ENCODE data around the gene CFAP90. TPM values are rescaled to one million over a fixed set of nuclear protein-coding genes. Genes with fewer than 3 reads are reported as not detected.
A peak's percentile ranks its signal among the peaks of the same experiment; 100 is the strongest.

The CFAP90 gene
- total RNA-seq, 4 donors from 2014 or later = 0.88 to 1.7 TPM; not detected in 2

GRCh38 chr5:7844901-7845300 is 6.0 kb downstream of the CFAP90 start:
- Histone ChIP-seq H3K36me3 (no peaks in the 10 kb centered on the region), H3K27me3 (no peaks in the 10 kb centered on the region), H3K4me1 (no peaks in the 10 kb centered on the region), H3K9me3 (no peaks in the 10 kb centered on the region), H3K27ac (no peak overlapping the region), H3K4me3 (no peak overlapping the region)
- DNase-seq = no peak
- TF ChIP-seq POLR2A (IDR thresholded peaks at IDR 0.05) = no peak
- no peak for TF ChIP-seq CTCF (IDR thresholded peaks at IDR 0.05)
- intact Hi-C loops (cut with DNase I; ENCODE audit: low total_unique reads) = no loop called here

GRCh38 chr5:7842531-7842930 is 8.4 kb downstream of the CFAP90 start:
- DNase-seq = no peak
- Histone ChIP-seq H3K9me3 (no peaks in the 10 kb centered on the region), H3K4me3 (no peak overlapping the region), H3K27ac (no peak overlapping the region), H3K36me3 (no peaks in the 10 kb centered on the region), H3K27me3 (no peaks in the 10 kb centered on the region), H3K4me1 (no peaks in the 10 kb centered on the region)
- intact Hi-C loops (cut with DNase I; ENCODE audit: low total_unique reads) = no loop called here
- TF ChIP-seq CTCF (IDR thresholded peaks at IDR 0.05) (no peak), POLR2A (IDR thresholded peaks at IDR 0.05) (no peak)

- no peaks in the 10 kb centered on the region for H3K4me1 ChIP-seq
- H3K27ac ChIP-seq = no peak overlapping the region
- H3K4me3 ChIP-seq = no peak overlapping the region
- no peak for DNase-seq
- intact Hi-C loops (cut with DNase I; ENCODE audit: low total_unique reads) = no loop called here
- TF ChIP-seq CTCF (IDR thresholded peaks at IDR 0.05) (no peak), POLR2A (IDR thresholded peaks at IDR 0.05) (no peak)
- H3K9me3 ChIP-seq = no peaks in the 10 kb centered on the region
- H3K36me3 ChIP-seq = no peaks in the 10 kb centered on the region
- H3K27me3 ChIP-seq = no peaks in the 10 kb centered on the region
Observed at GRCh38 chr5:7837403-7837802, 13.5 kb downstream of the CFAP90 start.

GRCh38 chr5:7834982-7835381 is 16.0 kb downstream of the CFAP90 start:
- Histone ChIP-seq H3K36me3 (no peaks in the 10 kb centered on the region), H3K4me1 (no peaks in the 10 kb centered on the region), H3K27ac (no peak overlapping the region), H3K27me3 (no peaks in the 10 kb centered on the region), H3K9me3 (no peaks in the 10 kb centered on the region), H3K4me3 (no peak overlapping the region)
- no peak for DNase-seq
- TF ChIP-seq POLR2A (IDR thresholded peaks at IDR 0.05) = no peak
- TF ChIP-seq CTCF (IDR thresholded peaks at IDR 0.05) = no peak
- intact Hi-C loops (cut with DNase I; ENCODE audit: low total_unique reads) = no loop called here

- Histone ChIP-seq H3K36me3 (no peaks in the 10 kb centered on the region), H3K4me1 (no peaks in the 10 kb centered on the region), H3K27me3 (no peaks in the 10 kb centered on the region), H3K4me3 (no peak overlapping the region), H3K27ac (peak overlapping the region in 1 of 2 donors; percentile 54), H3K9me3 (no peaks in the 10 kb centered on the region)
- intact Hi-C loops (cut with DNase I; ENCODE audit: low total_unique reads) = no loop called here
- DNase-seq = no peak
- TF ChIP-seq POLR2A (IDR thresholded peaks at IDR 0.05) (no peak), CTCF (IDR thresholded peaks at IDR 0.05) (no peak)
Observed at GRCh38 chr5:7828269-7828668, 22.7 kb downstream of the CFAP90 start.

Measured in uterus (tissue), 4 donors.